Epithelial cell of prostate (primary cell): ENCODE data around the gene LINC01488.

ENCODE experiments used
- DNase-seq: peaks from one replicate; pipeline ENCODE4 v3.0.0-alpha.2; 2011; ENCODE audit warnings: low read depth, low spot score
- H3K27ac ChIP-seq: fragments of 450-650 bp; 2 replicates; pipeline ENCODE4 v1.5.1; 2017; ENCODE audit warnings: mild to moderate bottlenecking

The LINC01488 gene

GRCh38 chr11:69481393-69481844 lies at the start of gene LINC01488:
Gene LINC01488, plus strand, starts transcription at chr11:69481663.
- no peak for DNase-seq
- no peak within 1 kb of the TSS for H3K27ac ChIP-seq

- H3K27ac ChIP-seq: no peak overlapping the region
- no peak for DNase-seq
Observed at GRCh38 chr11:69431893-69432738, 49.3 kb upstream of the LINC01488 start.

GRCh38 chr11:69433741-69434140 lies 47.7 kb upstream of the LINC01488 start:
- H3K27ac ChIP-seq: no peak overlapping the region
- DNase-seq: no peak

GRCh38 chr11:69434471-69434931 lies 47.0 kb upstream of the LINC01488 start:
- DNase-seq: no peak
- no peak overlapping the region for H3K27ac ChIP-seq

GRCh38 chr11:69435161-69435986 lies 46.1 kb upstream of the LINC01488 start:
- no peak overlapping the region for H3K27ac ChIP-seq
- no peak for DNase-seq

GRCh38 chr11:69436041-69436982 lies 45.2 kb upstream of the LINC01488 start:
- H3K27ac ChIP-seq: peak overlapping the region; percentile 66
- no peak for DNase-seq

GRCh38 chr11:69437001-69437875 lies 44.2 kb upstream of the LINC01488 start:
- no peak for DNase-seq
- H3K27ac ChIP-seq: peak overlapping the region; percentile 66

GRCh38 chr11:69437876-69438205 lies 43.6 kb upstream of the LINC01488 start:
- H3K27ac ChIP-seq: peak overlapping the region; percentile 66
- no peak for DNase-seq

- H3K27ac ChIP-seq: no peak overlapping the region
- DNase-seq: no peak
Observed at GRCh38 chr11:69438286-69438920, 43.1 kb upstream of the LINC01488 start.

GRCh38 chr11:69439127-69439526 lies 42.3 kb upstream of the LINC01488 start:
- no peak for DNase-seq
- no peak overlapping the region for H3K27ac ChIP-seq

- no peak for DNase-seq
- no peak overlapping the region for H3K27ac ChIP-seq
Observed at GRCh38 chr11:69439651-69440464, 41.6 kb upstream of the LINC01488 start.

GRCh38 chr11:69440876-69441275 lies 40.6 kb upstream of the LINC01488 start:
- H3K27ac ChIP-seq: no peak overlapping the region
- no peak for DNase-seq

- DNase-seq: no peak
- peak overlapping the region; percentile 83 for H3K27ac ChIP-seq
Observed at GRCh38 chr11:69442012-69442806, 39.3 kb upstream of the LINC01488 start.

GRCh38 chr11:69442807-69443137 lies 38.7 kb upstream of the LINC01488 start:
- DNase-seq: no peak
- H3K27ac ChIP-seq: peak overlapping the region; percentile 83

- peak overlapping the region; percentile 83 for H3K27ac ChIP-seq
- DNase-seq: no peak
Observed at GRCh38 chr11:69443138-69443967, 38.1 kb upstream of the LINC01488 start.

GRCh38 chr11:69443968-69444364 lies 37.5 kb upstream of the LINC01488 start:
- DNase-seq: no peak
- peak overlapping the region; percentile 83 for H3K27ac ChIP-seq
